Activated CD8-positive, alpha-beta memory T cell treated with anti-CD3 and anti-CD28 coated beads, Interleukin-2, amount 50 U/mL, for 1 hour (primary cell): ENCODE results near the gene SLFN12.
"Not testable (repeated sequence)": the region's sequence is repeated elsewhere in the genome, so short reads cannot be mapped to it uniquely, and the experiment has no call there.

Experiments
- DNase-seq: peaks from one replicate; pipeline ENCODE4 v3.0.0-alpha.2; 2020; ENCODE audit errors: extremely low read depth

The SLFN12 gene

DNA sequence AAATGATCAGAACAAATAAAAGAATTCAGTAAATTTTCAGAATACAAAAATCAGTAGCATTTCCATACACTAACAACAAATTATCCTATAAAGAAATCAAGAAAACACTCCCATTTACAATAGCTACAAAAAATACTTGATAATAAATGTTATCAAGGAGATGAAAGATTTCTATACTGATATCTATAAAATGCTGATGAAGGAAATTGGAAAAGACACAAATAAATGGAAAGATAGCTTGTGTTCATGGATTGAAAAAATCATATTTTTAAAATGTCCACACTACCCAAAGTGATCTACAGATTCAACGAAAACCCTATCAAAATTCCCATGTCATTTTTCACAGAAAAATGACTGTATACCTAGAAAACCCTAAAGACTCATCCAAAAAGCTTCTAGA is 18.1 kb downstream of the SLFN12 start:
- no peak for DNase-seq

DNA sequence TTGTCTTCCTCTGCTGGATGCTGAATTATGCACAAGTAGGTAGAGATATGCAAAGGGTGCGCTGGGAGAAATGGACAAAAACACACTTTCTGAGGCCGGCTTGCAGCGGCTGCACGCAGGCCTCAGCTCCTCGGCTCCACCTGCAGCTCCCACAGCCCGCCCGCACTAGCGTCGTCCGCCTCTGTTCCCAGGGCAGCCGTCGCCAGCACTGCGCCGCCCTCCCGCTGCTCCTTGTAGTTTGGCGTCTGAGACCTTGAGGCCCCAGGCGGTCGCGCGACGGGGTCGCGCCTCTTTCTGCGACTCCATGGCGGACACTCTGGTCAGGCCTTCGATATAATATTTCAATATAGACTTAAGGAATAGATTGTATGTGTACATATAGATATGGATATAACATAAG is 24.8 kb downstream of the SLFN12 start:
- DNase-seq, result no peak

DNA sequence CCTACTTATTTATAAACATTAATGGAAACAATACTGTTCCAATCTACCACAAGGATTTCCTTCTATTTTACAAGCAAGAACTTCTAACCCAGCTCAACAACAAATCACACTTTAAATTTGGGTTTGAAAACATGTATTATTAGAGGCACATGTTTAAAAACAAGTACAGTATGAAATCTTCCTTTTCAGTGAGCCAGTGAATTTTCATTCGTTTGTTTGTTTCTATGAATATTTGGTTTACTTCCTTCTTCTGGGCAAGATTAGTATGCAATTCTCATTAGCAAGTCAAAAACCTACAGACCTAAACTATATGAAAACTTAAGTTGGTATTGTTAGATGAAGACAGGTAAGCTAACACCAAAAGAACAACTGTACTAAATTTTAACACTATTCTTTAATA is 25.7 kb downstream of the SLFN12 start:
- no peak for DNase-seq

DNA sequence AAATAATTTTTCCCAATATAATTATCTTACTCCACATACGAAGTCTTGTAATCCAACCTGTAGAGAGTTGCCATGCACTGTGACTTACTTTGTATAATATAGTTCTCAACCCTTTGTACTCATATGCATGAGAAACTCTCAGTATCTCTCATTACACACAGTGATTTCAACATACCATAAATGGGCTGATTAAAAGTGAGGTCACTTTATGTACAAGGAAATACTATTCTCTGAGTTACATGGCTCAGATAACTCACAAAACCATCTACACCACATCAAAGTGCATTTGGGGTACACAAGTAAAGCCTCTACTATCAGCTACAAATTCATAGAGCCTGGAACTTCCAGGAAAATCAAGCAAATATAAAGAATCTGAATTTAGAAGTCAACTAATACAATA is 27.9 kb downstream of the SLFN12 start:
- DNase-seq, result no peak

DNA sequence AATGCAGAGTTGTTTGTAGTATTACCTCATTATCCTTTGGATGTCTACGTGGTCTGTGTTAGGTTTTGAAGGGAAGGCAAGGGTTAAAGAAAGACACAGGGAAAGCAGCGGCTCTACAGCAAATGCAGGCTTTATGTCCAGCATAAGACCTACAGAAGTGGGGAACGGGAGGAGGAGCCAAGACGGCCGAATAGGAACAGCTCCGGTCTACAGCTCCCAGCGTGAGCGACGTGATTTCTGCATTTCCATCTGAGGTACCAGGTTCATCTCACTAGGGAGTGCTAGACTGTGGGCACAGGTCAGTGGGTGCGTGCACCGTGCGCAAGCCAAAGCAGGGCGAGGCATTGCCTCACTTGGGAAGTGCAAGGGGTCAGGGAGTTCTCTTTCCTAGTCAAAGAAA is 38.5 kb downstream of the SLFN12 start:
- DNase-seq, result not testable (repeated sequence)

DNA sequence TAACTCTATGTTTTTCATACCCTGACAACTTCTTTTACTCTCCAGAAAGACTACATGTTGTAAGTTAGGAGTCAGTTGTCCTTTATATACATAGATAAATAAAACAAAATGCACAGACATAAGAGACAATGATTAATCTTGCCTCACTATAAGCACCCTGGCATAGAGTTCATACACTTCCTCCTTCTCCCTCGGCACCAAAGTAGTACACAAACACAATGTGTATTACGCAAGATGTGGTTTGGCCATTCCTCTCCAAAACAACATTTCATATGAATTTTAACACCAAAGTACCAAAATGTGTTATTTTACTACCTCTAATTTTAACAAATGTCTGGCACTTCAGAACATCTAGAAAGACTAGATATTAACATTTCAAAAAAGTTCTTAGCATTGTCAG is 41.6 kb downstream of the SLFN12 start:
- DNase-seq, result no peak

DNA sequence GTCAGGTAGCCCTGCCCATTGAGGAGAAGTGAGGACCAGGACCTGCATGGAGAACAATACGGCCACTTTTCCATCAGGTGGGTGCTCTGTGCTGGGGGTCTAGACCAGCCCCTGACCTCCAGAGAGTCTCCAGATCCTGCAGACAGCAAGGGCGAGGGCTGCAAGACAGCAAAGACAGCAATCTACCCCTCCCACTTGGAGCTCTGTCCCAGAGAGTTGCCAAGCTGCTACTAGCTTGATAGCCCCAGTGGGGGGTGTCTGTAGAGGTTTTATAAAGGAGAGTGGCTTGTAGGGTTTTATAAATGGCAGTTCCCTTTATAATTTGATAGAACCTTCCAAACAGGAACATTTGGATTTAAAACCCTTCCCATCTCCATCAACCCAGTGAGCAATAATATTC is 42.1 kb downstream of the SLFN12 start:
- no peak for DNase-seq

DNA sequence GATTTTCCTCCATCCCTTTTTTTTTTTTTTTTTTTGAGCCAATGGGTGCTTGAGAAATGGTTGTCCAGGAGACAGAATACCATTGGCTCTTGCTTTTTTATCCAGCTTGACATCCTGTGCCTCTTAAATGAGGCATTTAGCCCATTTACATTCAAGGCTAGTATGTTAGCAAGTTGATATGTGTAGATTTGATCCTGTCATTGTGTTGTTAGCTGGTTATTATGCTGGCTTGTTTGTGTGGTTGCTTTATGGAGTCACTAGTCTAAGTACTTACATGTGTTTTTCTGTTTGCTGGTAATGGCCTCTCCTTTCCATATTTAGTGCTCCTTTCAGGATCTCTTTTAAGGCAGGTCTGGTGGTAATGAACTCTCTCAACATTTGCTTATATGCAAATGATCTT is 44.8 kb downstream of the SLFN12 start:
- DNase-seq, result no peak

DNA sequence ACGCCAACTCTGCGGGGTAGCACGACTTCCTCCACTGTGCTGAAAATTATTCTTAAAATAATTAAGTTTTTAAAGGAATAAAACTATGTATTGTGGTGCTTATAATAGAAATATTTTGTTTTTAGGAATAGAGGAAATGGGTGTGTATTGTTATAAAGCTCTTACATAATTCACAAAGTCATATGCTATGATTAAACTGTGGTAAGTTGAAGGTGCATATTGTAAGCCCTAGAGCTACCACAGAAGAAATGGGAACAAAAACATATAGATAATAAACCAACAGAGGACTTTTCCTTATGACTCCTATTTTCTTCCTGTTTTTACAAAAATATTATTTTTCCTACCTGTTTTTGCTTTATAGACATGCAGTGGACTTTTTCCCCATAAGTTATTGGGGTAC is 54.6 kb downstream of the SLFN12 start:
- DNase-seq, result no peak

DNA sequence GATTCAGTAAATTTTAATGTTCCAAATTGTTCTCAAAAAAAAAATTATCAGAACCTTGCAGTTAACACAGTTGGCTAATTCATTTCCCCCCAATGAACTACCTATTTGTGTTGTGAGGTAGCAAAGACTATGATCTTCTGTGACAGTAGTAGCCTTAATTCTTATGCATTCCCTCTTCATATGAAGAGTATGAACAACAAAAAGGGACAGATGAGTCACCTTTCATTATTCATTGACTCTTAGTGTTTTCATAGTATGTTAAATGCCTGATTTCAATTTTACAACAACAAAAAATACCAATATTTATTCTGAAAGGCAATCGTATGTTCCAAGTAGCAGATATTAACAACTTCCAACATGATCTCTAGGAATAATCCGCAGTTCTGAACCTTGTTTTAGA is 55.2 kb downstream of the SLFN12 start:
- no peak for DNase-seq

DNA sequence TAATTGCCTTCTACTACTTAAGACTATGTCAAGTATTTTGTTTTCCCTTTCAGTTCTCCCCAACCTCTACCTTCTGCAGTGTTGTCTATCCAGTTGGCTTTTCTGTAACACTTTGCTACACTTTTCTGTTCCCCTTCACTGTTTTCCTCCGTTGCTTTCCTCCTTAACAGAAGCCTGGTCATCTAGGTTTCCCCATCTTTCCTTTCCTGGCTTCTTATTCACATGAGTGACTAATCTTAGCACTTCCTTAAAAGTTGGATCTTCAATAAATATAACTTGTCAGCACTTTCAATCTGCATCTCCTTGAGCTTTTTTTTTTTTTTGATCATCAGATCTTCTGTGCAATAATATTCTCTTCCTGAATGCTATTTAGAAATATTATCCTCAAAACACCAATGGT is 56.1 kb downstream of the SLFN12 start:
- no peak for DNase-seq

DNA sequence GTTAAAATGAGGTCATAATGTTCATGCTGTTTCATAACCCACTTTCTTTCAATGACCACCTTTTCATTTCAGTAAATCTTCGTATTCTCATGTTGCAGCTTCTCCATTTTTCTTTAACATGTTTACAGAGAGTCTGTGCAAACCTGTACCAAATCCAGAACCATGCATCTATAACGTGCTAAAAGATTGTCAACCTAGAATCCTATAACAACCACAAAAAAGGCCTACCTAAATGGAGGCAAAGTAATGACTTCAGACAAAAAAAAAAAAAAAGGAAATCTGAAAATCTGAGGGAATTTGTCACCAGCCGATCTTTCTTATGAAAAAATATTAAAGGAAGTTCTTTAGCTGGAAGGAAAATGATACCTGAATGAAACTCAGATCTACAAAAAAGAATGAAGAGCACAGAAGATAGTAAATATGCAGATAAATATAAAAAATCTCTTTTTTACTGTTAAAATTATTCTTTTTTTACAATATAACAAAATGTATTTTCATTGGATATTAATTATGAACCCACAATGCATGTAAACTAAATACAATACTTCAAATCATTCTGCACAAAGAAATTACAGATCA is 57.4 kb downstream of the SLFN12 start:
- no peak for DNase-seq

DNA sequence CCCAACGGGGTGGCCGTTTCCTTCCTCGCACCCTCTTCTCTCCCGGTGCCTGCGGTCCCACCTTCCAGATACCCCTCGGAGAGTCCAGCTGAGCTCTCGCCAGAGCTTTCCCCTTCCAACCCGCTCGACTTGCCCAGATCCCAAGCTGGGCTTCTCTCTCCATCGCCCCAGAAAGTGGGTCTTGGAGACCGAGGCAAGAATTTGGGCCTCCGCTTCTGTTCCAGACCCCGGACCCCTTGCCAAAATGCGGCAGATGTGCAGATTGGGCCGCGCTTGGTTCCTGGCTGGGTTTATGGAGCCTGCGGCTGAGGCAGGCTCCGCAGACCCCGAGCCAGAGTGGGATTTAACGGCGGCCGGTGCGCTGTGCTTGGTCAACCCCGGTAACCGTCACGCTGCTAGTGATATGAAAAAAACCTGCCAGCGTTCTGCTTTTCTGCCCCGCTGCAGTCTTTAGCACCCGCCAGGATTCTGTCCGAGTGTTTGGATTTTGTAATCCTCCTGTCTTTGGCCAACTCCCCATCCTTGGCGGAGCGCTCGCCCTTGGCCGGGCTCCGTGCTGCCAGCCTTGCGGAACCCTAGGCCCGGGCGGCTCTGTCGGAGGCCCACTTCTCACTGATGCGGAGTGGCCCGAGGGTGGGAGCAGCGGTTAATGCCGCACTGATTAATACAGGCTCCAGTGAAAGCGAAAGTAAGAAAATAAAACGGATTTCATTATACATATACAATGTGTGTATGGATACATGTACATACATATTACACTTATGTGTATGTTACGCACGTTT is 58.1 kb downstream of the SLFN12 start:
- no peak for DNase-seq

DNA sequence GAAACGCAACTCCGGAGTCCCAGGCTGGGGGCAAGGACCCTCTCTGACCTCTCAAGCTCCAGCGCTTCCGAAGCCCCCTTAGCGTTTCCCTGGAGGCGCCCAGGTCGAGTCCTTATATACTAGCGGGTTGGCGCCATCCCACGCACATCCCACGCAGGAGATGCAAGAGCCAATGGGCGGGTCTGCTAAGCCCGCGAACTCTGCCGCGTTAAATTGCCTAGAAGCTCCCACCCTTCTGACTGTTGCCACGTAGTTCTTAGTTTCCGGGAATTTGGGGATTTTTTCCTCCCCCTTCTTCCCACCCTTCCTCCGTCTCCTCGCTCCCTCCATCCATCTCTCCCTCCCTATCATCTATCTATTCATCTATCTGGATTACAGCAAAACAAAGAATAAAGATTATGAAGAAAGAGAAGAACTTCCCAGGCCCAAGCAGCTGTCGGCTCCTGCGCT is 58.7 kb downstream of the SLFN12 start, which contains the start of gene SLFN11:
TSS of gene SLFN11 (minus strand) at position 88 of the 450 bp plus-strand sequence. CDS start 9,814 bp downstream, outside the sequence.
- peak; percentile 72 for DNase-seq

DNA sequence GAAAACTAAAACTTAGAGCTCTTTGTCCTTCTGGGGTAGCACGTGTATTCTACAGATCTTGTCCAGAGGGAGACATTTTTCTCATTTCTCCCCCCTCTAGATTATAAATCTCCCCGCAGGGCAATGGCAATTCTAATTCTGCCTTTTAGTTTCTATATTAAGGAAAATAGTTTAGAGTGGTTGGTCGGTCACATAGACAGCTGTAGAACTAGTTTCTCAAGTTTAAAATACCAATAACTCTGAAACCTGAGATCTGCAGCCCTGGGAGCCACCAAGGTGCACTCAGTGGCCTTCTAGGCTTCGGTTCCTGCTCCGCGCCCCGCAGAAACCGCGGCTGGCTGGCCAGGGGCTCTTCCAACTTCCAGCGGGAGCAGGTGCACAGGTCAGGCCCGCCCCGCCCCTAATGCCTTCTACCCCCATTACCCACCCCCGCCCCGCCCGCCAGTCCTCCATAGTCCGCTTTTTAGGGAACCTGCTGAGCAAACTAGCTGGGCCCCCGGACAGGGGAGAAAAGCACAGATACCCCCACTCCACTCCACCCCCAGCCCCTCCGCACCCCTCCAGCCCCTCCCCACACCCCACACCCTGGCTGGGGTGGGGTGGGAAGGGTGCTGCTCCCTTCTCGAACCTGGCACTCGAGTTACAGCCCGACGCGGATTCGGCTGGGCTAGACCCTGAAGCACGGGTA is 59.3 kb downstream of the SLFN12 start:
- no peak for DNase-seq

DNA sequence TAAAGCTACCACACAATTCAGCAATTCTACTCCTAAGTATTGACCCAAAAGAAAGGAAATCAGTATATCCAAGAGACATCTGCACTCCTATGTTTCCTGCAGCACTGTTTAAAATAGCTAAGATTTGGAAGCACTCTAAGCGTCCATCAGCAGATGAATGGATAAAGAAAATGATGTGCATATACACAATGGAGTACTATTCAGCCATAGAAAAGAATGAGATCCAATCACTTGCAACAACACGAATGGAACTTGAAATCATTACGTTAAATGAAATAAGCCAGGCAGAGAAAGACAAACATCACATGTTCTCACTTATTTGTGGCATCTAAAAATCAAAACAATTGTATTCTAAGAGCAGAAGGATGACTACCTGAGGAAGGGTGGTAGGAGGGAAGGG is 60.4 kb downstream of the SLFN12 start:
- DNase-seq, result no peak

DNA sequence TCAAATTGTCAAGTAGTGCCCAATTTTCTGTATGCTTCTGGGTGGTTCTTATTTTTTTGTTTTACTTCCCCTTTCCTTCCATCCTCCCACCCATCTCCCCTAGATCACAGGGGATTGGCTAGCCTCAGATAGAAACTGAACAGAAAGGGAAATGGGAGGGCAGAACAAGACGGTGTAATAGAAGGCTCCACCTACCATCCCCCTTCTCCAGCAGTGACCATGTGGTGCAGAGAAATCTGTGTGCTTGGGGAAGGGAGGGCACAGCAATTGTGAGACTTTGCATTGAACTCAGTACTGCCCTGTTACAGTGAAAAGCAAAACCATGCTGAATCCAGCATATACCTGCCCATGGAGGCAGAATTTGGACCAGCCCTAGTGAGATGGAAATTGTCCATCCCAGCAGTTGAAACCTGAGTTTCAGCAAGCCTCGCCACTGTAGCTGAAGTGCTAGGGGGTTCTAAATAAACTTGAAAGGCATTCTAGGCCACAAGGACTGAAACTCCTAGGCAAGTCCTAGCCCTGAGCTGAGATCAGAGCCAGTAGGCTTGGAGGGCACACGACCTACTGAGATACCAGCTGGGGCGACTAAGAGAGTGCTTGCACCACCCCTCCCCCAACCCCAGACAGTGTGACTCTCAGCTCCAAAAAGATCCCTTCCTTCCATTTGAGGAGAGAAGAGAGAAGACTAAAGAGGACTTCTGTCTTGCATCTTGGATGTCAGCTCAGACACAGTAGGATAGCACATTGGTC is 64.0 kb downstream of the SLFN12 start:
- DNase-seq, result no peak

DNA sequence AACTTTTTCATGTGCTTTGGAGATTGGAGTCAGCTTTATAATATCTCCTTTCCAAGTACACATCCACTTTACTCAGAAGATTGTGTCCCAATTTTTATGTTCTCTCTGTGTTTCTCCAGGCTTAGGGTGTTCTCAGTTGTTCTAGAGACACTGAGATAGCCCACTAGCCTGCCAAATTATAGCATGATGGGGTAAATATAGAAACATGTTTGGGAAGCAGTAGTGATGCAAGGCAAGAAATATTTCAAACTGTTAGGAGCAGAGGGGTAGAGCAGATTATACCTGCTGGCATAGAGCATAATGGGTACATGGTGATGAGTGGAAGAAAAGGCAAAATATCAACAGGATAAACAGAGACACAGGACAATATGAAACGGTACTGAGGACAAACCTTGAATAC is 71.3 kb downstream of the SLFN12 start:
- no peak for DNase-seq
